ENCODE results near the gene ARCN1. TPM values are rescaled to one million over a fixed set of nuclear protein-coding genes. Genes with fewer than 3 reads are reported as not detected.

The ARCN1 gene
- 100 to 1,000 TPM; 107 TPM for total RNA-seq
- 128 TPM for polyA plus RNA-seq (ENCODE audit: insufficient read depth, low read depth, low replicate concordance)
- long read RNA-seq, donor 1, transcript ARCN1-201 (10 exons, 3,845 nt), result major isoform, 22 of 81 reads
- long read RNA-seq, donor 1, partial matches to known transcripts, result 58 of 81 reads
- long read RNA-seq, donor 1, other reads (novel, unspliced or antisense), result 0 of 81 reads
- long read RNA-seq, donor 2, transcript ARCN1-201 (10 exons, 3,845 nt), result major isoform, 24 of 55 reads
- long read RNA-seq, donor 2, partial matches to known transcripts, result 31 of 55 reads
- long read RNA-seq, donor 2, other reads (novel, unspliced or antisense), result 0 of 55 reads

DNA sequence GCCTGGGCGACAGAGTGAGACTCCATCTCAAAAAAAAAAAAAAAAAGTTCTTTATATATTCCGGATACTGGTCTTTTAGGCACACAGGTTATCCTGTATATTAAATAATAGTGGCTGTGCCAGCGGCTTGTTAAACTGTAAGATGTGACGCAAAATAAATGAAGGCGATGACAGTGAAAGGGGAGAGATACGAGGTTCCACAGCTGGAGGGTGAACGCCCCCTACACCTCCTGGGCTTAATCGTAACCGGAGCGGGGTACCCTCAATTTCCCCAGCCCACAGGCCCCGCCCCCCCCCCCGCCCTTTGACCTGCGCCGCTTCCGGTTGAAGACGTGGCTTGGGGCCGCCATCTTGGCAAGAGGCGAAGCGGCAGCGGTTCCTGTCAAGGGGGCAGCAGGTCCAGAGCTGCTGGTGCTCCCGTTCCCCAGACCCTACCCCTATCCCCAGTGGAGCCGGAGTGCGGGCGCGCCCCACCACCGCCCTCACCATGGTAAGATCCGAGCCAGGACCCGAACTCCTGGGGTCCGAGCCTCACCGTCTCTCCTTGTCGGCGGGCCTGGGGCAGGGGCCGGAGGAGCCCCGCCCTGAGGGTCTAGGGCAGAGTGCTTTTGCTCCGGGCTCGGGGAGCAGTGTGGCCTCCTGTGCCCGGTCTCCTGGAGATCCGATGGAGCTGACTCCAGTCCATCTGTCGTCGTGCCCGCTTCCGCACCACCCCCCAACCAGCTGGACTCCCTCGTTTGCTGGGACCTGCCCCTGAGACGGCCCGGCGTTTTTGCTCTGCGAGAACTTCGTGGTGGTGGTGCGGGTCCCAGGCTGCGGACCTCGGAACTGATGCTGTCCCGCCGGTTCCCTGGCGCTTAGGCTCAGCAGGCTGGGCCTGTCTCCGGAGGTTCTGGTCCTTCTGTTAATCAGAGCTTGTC is at the start of gene ARCN1:
Gene ARCN1, plus strand, starts transcription at position 349 of the 920 bp plus-strand sequence. Its CDS starts 139 bp downstream, at position 488.
- TF ChIP-seq POLR2A (IDR thresholded peaks at IDR 0.05), result no peak
- TF ChIP-seq, protein P1, sequence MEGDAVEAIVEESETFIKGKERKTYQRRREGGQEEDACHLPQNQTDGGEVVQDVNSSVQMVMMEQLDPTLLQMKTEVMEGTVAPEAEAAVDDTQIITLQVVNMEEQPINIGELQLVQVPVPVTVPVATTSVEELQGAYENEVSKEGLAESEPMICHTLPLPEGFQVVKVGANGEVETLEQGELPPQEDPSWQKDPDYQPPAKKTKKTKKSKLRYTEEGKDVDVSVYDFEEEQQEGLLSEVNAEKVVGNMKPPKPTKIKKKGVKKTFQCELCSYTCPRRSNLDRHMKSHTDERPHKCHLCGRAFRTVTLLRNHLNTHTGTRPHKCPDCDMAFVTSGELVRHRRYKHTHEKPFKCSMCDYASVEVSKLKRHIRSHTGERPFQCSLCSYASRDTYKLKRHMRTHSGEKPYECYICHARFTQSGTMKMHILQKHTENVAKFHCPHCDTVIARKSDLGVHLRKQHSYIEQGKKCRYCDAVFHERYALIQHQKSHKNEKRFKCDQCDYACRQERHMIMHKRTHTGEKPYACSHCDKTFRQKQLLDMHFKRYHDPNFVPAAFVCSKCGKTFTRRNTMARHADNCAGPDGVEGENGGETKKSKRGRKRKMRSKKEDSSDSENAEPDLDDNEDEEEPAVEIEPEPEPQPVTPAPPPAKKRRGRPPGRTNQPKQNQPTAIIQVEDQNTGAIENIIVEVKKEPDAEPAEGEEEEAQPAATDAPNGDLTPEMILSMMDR (IDR thresholded peaks at IDR 0.05), result no peak
- Histone ChIP-seq H3K4me3 (peak within 1 kb of the TSS; percentile 88 to 98), H3K4me1 (peaks cover 9% of the 10 kb centered on the region), H3K27ac (peak within 1 kb of the TSS; percentile 96 to 99), H3K36me3 (ENCODE audit: low read depth, missing control alignments) (no peaks in the 10 kb centered on the region), H3K9me3 (no peaks in the 10 kb centered on the region), H3K27me3 (no peaks in the 10 kb centered on the region)
- intact Hi-C loops (cut with DNase I; ENCODE audit: low total_unique reads), result no loop called here
- 0 to 1% methylated on average over 14 to 46 of the region's 55 CpGs for WGBS, 2 donors
- DNase-seq, result peak; percentile 87

DNA sequence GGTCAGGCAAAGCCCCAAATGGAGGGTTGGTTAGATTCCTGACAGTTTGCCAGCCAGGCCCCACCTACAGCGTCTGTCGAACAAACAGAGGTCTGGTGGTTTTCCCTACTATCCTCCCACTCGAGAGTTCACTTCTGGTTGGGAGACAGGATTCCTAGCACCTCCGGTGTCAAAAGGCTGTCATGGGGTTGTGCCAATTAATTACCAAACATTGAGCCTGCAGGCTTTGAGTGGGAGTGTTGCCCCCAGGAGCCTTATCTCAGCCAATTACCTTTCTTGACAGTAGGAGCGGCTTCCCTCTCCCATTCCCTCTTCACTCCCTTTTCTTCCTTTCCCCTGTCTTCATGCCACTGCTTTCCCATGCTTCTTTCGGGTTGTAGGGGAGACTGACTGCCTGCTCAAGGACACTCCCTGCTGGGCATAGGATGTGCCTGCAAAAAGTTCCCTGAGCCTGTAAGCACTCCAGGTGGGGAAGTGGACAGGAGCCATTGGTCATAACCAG is 49.6 kb upstream of the ARCN1 start:
- no peaks in the 10 kb centered on the region for H3K9me3 ChIP-seq
- peak; percentile 66 for DNase-seq
- H3K27me3 ChIP-seq, result no peaks in the 10 kb centered on the region
- intact Hi-C loops (cut with DNase I; ENCODE audit: low total_unique reads), result no loop called here
- H3K4me1 ChIP-seq, result peaks cover 9% of the 10 kb centered on the region
- H3K27ac ChIP-seq, result no peak overlapping the region
- 35 to 54% methylated on average over 2 to 6 of the region's 6 CpGs for WGBS, 2 donors
- no peaks in the 10 kb centered on the region for H3K36me3 ChIP-seq (ENCODE audit: low read depth, missing control alignments)
- TF ChIP-seq, protein P1 (IDR thresholded peaks at IDR 0.05), result peak in 2 of 3 experiments; percentile 34 to 38
- TF ChIP-seq POLR2A (IDR thresholded peaks at IDR 0.05), result no peak
- no peak overlapping the region for H3K4me3 ChIP-seq

DNA sequence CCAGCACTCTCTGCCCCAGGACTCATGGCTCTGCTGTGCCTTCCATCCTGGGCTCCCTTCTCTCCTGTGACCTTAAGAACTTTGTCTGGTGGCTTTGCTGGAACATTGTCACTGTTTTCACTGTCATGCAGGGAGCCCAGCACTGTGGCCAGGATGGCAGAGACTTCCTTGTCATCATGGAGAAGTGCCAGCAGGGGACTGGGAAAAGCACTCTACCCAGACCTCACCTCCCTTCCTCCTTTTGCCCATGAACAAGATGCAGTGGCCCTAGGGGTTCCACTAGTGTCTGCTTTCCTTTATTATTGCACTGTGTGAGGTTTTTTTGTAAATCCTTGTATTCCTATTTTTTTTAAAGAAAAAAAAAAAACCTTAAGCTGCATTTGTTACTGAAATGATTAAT is 47.9 kb upstream of the ARCN1 start:
- no peaks in the 10 kb centered on the region for H3K9me3 ChIP-seq
- DNase-seq, result no peak
- peaks cover 10% of the 10 kb centered on the region for H3K4me1 ChIP-seq
- no peak overlapping the region for H3K27ac ChIP-seq
- H3K27me3 ChIP-seq, result no peaks in the 10 kb centered on the region
- no peak overlapping the region for H3K4me3 ChIP-seq
- H3K36me3 ChIP-seq (ENCODE audit: low read depth, missing control alignments), result no peaks in the 10 kb centered on the region
- TF ChIP-seq, protein P1 (IDR thresholded peaks at IDR 0.05), result no peak
- TF ChIP-seq POLR2A (IDR thresholded peaks at IDR 0.05), result no peak
- intact Hi-C loops (cut with DNase I; ENCODE audit: low total_unique reads), result no loop called here

DNA sequence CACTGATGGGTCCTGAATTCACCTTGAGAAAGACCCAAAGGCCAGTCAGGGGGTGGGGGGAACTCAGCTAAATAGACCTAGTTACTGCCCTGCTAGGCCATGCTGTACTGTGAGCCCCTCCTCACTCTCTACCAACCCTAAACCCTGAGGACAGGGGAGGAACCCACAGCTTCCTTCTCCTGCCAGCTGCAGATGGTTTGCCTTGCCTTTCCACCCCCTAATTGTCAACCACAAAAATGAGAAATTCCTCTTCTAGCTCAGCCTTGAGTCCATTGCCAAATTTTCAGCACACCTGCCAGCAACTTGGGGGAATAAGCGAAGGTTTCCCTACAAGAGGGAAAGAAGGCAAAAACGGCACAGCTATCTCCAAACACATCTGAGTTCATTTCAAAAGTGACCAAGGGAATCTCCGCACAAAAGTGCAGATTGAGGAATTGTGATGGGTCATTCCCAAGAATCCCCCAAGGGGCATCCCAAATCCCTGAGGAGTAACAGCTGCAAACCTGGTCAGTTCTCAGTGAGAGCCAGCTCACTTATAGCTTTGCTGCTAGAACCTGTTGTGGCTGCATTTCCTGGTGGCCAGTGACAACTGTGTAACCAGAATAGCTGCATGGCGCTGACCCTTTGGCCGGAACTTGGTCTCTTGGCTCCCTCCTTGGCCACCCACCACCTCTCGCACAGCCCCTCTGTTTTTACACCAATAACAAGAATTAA is 47.3 kb upstream of the ARCN1 start:
- Histone ChIP-seq H3K27ac (no peak overlapping the region), H3K4me1 (peaks cover 15% of the 10 kb centered on the region), H3K27me3 (no peaks in the 10 kb centered on the region), H3K36me3 (ENCODE audit: low read depth, missing control alignments) (no peaks in the 10 kb centered on the region), H3K9me3 (no peaks in the 10 kb centered on the region), H3K4me3 (no peak overlapping the region)
- no peak for DNase-seq
- 84 to 85% methylated on average over 6 of the region's 6 CpGs for WGBS, 2 donors
- intact Hi-C loops (cut with DNase I; ENCODE audit: low total_unique reads), result no loop called here
- TF ChIP-seq POLR2A (IDR thresholded peaks at IDR 0.05), result no peak

Data from testis (tissue), 5 donors.